Measurements from ENCODE around the gene CNNM1.
A peak's percentile ranks its signal among the peaks of the same experiment; 100 is the strongest.

Gene CNNM1

GRCh38 chr10:99425204-99425603, 96.0 kb downstream of the CNNM1 start:
- Histone ChIP-seq H3K9ac (ENCODE audit: low read length) (no peak overlapping the region), H3K4me3 (ENCODE audit: insufficient read depth in 1 of 2, low read depth in 1 of 2, low read length in 2 of 2) (no peak overlapping the region), H2AFZ (ENCODE audit: low read depth, low read length) (no peak overlapping the region), H3K36me3 (ENCODE audit: control insufficient read depth in 1 of 2, insufficient read depth in 2 of 2, low read depth in 1 of 2, low read length in 2 of 2) (peaks cover 3 to 22% of the 10 kb centered on the region in 2 experiments), H2BK15ac (ENCODE audit: low read depth, poor library complexity, severe bottlenecking) (no peak overlapping the region), H3K27ac (ENCODE audit: low read length, poor library complexity, severe bottlenecking) (no peak overlapping the region), H3K23ac (ENCODE audit: low read length in 2 of 2) (no peak overlapping the region), H3K9me3 (ENCODE audit: control insufficient read depth, low read length) (no peaks in the 10 kb centered on the region), H2AK5ac (ENCODE audit: low read length, severe bottlenecking) (no peak overlapping the region), H3K18ac (ENCODE audit: low read depth in 1 of 2, low read length in 2 of 2) (no peak overlapping the region), H4K8ac (ENCODE audit: low read length) (no peak overlapping the region), H3K14ac (ENCODE audit: low read length in 2 of 2) (no peak overlapping the region), H3K4me1 (ENCODE audit: control insufficient read depth, insufficient read depth, low read depth, low read length) (peaks cover 7% of the 10 kb centered on the region), H2BK5ac (ENCODE audit: low read depth, low read length, poor library complexity, severe bottlenecking) (no peak overlapping the region), H3K27me3 (ENCODE audit: control insufficient read depth in 1 of 2, insufficient read depth in 1 of 2, low read length in 2 of 2) (no peaks in the 10 kb centered on the region), H2BK12ac (ENCODE audit: low read length in 2 of 2) (no peak overlapping the region), H3K4me2 (ENCODE audit: low read length, poor library complexity, severe bottlenecking) (no peak overlapping the region), H4K91ac (ENCODE audit: low read length) (no peak overlapping the region), H3K79me1 (replicated peaks; ENCODE audit: low read length, poor library complexity, severe bottlenecking) (peaks cover 35% of the 10 kb centered on the region), H3K4ac (ENCODE audit: low read depth in 1 of 2, low read length in 2 of 2) (no peak overlapping the region), H2BK120ac (ENCODE audit: low read depth, low read length) (no peak overlapping the region)
- DNase-seq: no peak
- 95% methylated on average over 1 of the region's 1 CpG for WGBS

GRCh38 chr10:99426689-99427088, 97.5 kb downstream of the CNNM1 start:
- no peak overlapping the region for H2AFZ ChIP-seq (ENCODE audit: low read depth, low read length)
- H3K4me2 ChIP-seq (ENCODE audit: low read length, poor library complexity, severe bottlenecking): no peak overlapping the region
- H3K23ac ChIP-seq (ENCODE audit: low read length in 2 of 2): no peak overlapping the region
- H3K9ac ChIP-seq (ENCODE audit: low read length): no peak overlapping the region
- no peak overlapping the region for H3K4me3 ChIP-seq (ENCODE audit: insufficient read depth in 1 of 2, low read depth in 1 of 2, low read length in 2 of 2)
- H2BK5ac ChIP-seq (ENCODE audit: low read depth, low read length, poor library complexity, severe bottlenecking): no peak overlapping the region
- no peak overlapping the region for H2BK120ac ChIP-seq (ENCODE audit: low read depth, low read length)
- peaks cover 38% of the 10 kb centered on the region for H3K79me1 ChIP-seq (replicated peaks; ENCODE audit: low read length, poor library complexity, severe bottlenecking)
- peaks cover 9% of the 10 kb centered on the region for H3K4me1 ChIP-seq (ENCODE audit: control insufficient read depth, insufficient read depth, low read depth, low read length)
- H3K27ac ChIP-seq (ENCODE audit: low read length, poor library complexity, severe bottlenecking): peak overlapping the region; percentile 11
- no peak overlapping the region for H2AK5ac ChIP-seq (ENCODE audit: low read length, severe bottlenecking)
- DNase-seq: no peak
- no peaks in the 10 kb centered on the region for H3K9me3 ChIP-seq (ENCODE audit: control insufficient read depth, low read length)
- no peak overlapping the region for H4K91ac ChIP-seq (ENCODE audit: low read length)
- H4K8ac ChIP-seq (ENCODE audit: low read length): no peak overlapping the region
- WGBS: 89% methylated on average over 2 of the region's 3 CpGs
- no peaks in the 10 kb centered on the region for H3K27me3 ChIP-seq (ENCODE audit: control insufficient read depth in 1 of 2, insufficient read depth in 1 of 2, low read length in 2 of 2)
- no peak overlapping the region for H3K14ac ChIP-seq (ENCODE audit: low read length in 2 of 2)
- H3K18ac ChIP-seq (ENCODE audit: low read depth in 1 of 2, low read length in 2 of 2): no peak overlapping the region
- no peak overlapping the region for H2BK12ac ChIP-seq (ENCODE audit: low read length in 2 of 2)
- H3K36me3 ChIP-seq (ENCODE audit: control insufficient read depth in 1 of 2, insufficient read depth in 2 of 2, low read depth in 1 of 2, low read length in 2 of 2): peaks cover 0 to 12% of the 10 kb centered on the region in 2 experiments
- H2BK15ac ChIP-seq (ENCODE audit: low read depth, poor library complexity, severe bottlenecking): no peak overlapping the region
- H3K4ac ChIP-seq (ENCODE audit: low read depth in 1 of 2, low read length in 2 of 2): no peak overlapping the region

- Histone ChIP-seq H3K23ac (ENCODE audit: low read length in 2 of 2) (no peak overlapping the region), H3K79me1 (replicated peaks; ENCODE audit: low read length, poor library complexity, severe bottlenecking) (peaks cover 36% of the 10 kb centered on the region), H3K4me2 (ENCODE audit: low read length, poor library complexity, severe bottlenecking) (no peak overlapping the region), H4K91ac (ENCODE audit: low read length) (no peak overlapping the region), H3K9ac (ENCODE audit: low read length) (no peak overlapping the region), H2AK5ac (ENCODE audit: low read length, severe bottlenecking) (peak overlapping the region; percentile 91), H2BK120ac (ENCODE audit: low read depth, low read length) (no peak overlapping the region), H2BK15ac (ENCODE audit: low read depth, poor library complexity, severe bottlenecking) (no peak overlapping the region), H3K4me1 (ENCODE audit: control insufficient read depth, insufficient read depth, low read depth, low read length) (peaks cover 9% of the 10 kb centered on the region), H2BK12ac (ENCODE audit: low read length in 2 of 2) (no peak overlapping the region), H2BK5ac (ENCODE audit: low read depth, low read length, poor library complexity, severe bottlenecking) (peak overlapping the region; percentile 68), H3K36me3 (ENCODE audit: control insufficient read depth in 1 of 2, insufficient read depth in 2 of 2, low read depth in 1 of 2, low read length in 2 of 2) (peaks cover 0 to 12% of the 10 kb centered on the region in 2 experiments), H3K4ac (ENCODE audit: low read depth in 1 of 2, low read length in 2 of 2) (no peak overlapping the region), H3K27ac (ENCODE audit: low read length, poor library complexity, severe bottlenecking) (no peak overlapping the region), H3K18ac (ENCODE audit: low read depth in 1 of 2, low read length in 2 of 2) (no peak overlapping the region), H2AFZ (ENCODE audit: low read depth, low read length) (no peak overlapping the region), H3K4me3 (ENCODE audit: insufficient read depth in 1 of 2, low read depth in 1 of 2, low read length in 2 of 2) (no peak overlapping the region), H3K9me3 (ENCODE audit: control insufficient read depth, low read length) (no peaks in the 10 kb centered on the region), H3K27me3 (ENCODE audit: control insufficient read depth in 1 of 2, insufficient read depth in 1 of 2, low read length in 2 of 2) (no peaks in the 10 kb centered on the region), H3K14ac (ENCODE audit: low read length in 2 of 2) (no peak overlapping the region), H4K8ac (ENCODE audit: low read length) (no peak overlapping the region)
- no peak for DNase-seq
- WGBS: 94% methylated on average over 2 of the region's 4 CpGs
Observed at GRCh38 chr10:99427566-99428190, 98.5 kb downstream of the CNNM1 start.

- peaks cover 43% of the 10 kb centered on the region for H3K79me1 ChIP-seq (replicated peaks; ENCODE audit: low read length, poor library complexity, severe bottlenecking)
- no peak for DNase-seq
- H3K4me3 ChIP-seq (ENCODE audit: insufficient read depth in 1 of 2, low read depth in 1 of 2, low read length in 2 of 2): peak overlapping the region; percentile 81 to 94
- H2AFZ ChIP-seq (ENCODE audit: low read depth, low read length): no peak overlapping the region
- H3K4me1 ChIP-seq (ENCODE audit: control insufficient read depth, insufficient read depth, low read depth, low read length): peaks cover 9% of the 10 kb centered on the region
- H3K36me3 ChIP-seq (ENCODE audit: control insufficient read depth in 1 of 2, insufficient read depth in 2 of 2, low read depth in 1 of 2, low read length in 2 of 2): peaks cover 0 to 21% of the 10 kb centered on the region in 2 experiments
- no peaks in the 10 kb centered on the region for H3K9me3 ChIP-seq (ENCODE audit: control insufficient read depth, low read length)
- peak overlapping the region; percentile 94 for H3K9ac ChIP-seq (ENCODE audit: low read length)
- no peak overlapping the region for H3K14ac ChIP-seq (ENCODE audit: low read length in 2 of 2)
- H2AK5ac ChIP-seq (ENCODE audit: low read length, severe bottlenecking): peak overlapping the region; percentile 35
- no peak overlapping the region for H4K91ac ChIP-seq (ENCODE audit: low read length)
- 38% methylated on average over 6 of the region's 6 CpGs for WGBS
- peak overlapping the region; percentile 70 for H3K4me2 ChIP-seq (ENCODE audit: low read length, poor library complexity, severe bottlenecking)
- H3K27me3 ChIP-seq (ENCODE audit: control insufficient read depth in 1 of 2, insufficient read depth in 1 of 2, low read length in 2 of 2): no peaks in the 10 kb centered on the region
- H3K23ac ChIP-seq (ENCODE audit: low read length in 2 of 2): no peak overlapping the region
- no peak overlapping the region for H2BK5ac ChIP-seq (ENCODE audit: low read depth, low read length, poor library complexity, severe bottlenecking)
- H3K18ac ChIP-seq (ENCODE audit: low read depth in 1 of 2, low read length in 2 of 2): no peak overlapping the region
- H2BK12ac ChIP-seq (ENCODE audit: low read length in 2 of 2): no peak overlapping the region
- H2BK15ac ChIP-seq (ENCODE audit: low read depth, poor library complexity, severe bottlenecking): no peak overlapping the region
- H3K27ac ChIP-seq (ENCODE audit: low read length, poor library complexity, severe bottlenecking): no peak overlapping the region
- no peak overlapping the region for H2BK120ac ChIP-seq (ENCODE audit: low read depth, low read length)
- no peak overlapping the region for H3K4ac ChIP-seq (ENCODE audit: low read depth in 1 of 2, low read length in 2 of 2)
- no peak overlapping the region for H4K8ac ChIP-seq (ENCODE audit: low read length)
Observed at GRCh38 chr10:99429517-99430095, 100.5 kb downstream of the CNNM1 start.
